NB4 (cell line): ENCODE results near the gene INSR.

ENCODE experiments used
- DNase-seq: peaks from one replicate; pipeline ENCODE4 v3.0.0; 2010; ENCODE audit warnings: low read depth
- H3K4me3 ChIP-seq: one replicate; pipeline ENCODE4 v1.5.1; 2011; ENCODE audit warnings: mild to moderate bottlenecking, low read depth, low read length, moderate library complexity
- CTCF ChIP-seq: IDR thresholded peaks from one replicate; pipeline ENCODE4 v1.5.1; 2012; ENCODE audit warnings: low read depth, low read length
- MAX ChIP-seq: IDR thresholded peaks from 2 replicates; pipeline ENCODE4 v1.6.1; 2011; ENCODE audit warnings: low read depth, low read length
- MYC ChIP-seq: IDR thresholded peaks from 2 replicates; pipeline ENCODE4 v1.6.1; 2011; ENCODE audit warnings: low read depth, low read length
- POLR2A ChIP-seq: IDR thresholded peaks from 2 replicates; pipeline ENCODE4 v1.6.1; 2011; ENCODE audit warnings: mild to moderate bottlenecking; ENCODE audit not compliant: insufficient read length; ENCODE audit errors: extremely low read depth

INSR gene

GRCh38 chr19:7063339-7063738 is 230.9 kb downstream of the INSR start:
- DNase-seq: no peak
- TF ChIP-seq MAX (no peak), POLR2A (no peak), MYC (no peak), CTCF (no peak)

More at GRCh38 chr19:7063339-7063738, 230.9 kb downstream of the INSR start:
- H3K4me3 ChIP-seq: no peak overlapping the region
